Ramos (cell line): ENCODE data around the gene FILIP1.

ENCODE experiments used
- in situ Hi-C: fragments of 300-500 bp; cut with MboI; formaldehyde crosslinking; loops from one replicate; pipeline ENCODE4 v1.14.3; 2022; ENCODE audit warnings: low sequenced_read_pairs; ENCODE audit not compliant: unreplicated experiment

The FILIP1 gene

DNA sequence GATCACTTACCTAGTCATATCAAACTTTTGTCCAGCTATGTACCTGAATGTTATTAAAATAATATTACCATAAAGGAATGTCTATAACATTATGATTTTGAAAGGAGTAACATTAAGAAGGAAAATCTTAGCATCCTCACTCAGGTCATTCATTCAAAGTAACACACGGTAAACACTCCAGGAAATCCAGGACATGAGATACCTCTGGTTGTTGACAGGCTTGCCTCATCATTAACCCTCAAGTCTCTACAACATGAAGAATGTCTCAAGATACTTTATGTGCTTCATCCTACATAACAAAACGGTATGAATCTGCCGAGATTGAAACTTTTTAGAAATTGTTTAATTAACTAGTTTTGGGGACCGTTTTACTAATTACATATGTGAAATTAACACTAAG is 690 bp upstream of the FILIP1 start:
- in situ Hi-C loops: no loop called here

DNA sequence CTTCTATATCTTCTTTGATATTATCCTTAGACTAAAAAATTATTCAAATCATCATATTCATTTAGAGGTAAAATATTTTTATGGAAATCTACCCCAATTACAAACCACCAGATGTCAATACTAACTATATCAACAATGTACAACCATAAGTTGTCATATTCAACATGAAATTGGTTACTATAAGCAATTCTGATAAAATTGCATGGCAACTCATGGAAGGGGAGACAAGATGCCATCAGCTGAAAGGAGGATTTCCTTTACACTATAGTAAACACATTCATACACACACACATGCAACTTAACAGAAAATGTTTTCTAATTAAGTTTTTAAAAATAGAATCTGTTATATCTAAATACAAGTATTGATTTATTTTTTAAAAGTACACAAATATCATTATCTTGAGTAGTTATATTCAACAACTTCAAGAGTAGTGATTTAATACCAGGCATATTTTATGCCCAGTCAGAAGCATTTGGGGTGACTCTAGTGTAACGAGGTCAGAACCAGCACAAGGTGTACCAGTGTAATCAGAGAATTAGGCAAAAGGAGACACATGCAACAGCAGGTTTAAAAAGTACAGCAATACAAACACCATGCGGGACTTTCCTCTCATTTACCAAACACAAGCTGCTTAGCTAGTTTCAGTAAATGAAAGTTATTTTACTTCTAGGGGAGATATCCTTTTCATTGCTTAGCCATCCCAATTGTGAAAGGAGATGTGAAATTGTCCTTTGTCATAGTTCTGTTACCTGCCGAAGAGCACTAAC is 1.0 kb downstream of the FILIP1 start:
- in situ Hi-C loops: no loop called here

DNA sequence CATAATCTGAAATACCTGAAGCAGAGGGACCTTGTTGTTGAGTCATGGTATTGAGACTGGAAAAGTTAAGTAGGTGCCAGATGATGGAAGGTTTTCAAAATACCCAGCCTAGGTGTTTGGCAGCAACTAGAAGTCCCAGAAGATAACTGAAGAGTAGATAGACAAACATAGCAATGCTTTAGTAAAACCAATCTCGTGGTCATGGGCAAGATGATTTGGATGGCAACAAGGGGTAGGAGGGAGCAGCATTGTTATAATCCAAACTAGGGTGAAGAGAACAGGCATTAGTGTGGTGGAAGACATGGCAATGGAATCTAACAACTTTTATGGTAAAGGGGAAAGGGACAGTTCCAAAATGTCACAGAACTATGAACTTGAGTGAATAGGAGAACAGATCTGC is 2.3 kb downstream of the FILIP1 start:
- in situ Hi-C loops: no loop called here

DNA sequence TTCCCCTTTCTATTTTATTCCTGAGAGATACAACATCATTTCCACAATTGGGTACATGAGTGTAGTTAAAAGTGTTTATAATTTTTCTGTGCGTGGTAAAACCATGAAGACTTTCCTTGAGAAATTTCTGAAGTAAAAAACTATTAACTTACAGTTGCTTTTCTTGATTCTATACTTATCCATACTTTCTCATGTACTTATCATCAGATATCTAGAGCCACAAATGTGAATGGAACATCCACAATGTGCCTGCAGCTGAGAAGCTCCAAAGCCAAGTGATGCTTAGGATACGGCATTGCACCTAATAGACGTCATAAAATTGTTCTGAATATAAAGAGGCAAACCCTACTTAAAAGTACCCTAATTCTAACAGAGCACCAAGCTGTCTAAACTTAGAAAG is 2.9 kb downstream of the FILIP1 start:
- in situ Hi-C loops: no loop called here

DNA sequence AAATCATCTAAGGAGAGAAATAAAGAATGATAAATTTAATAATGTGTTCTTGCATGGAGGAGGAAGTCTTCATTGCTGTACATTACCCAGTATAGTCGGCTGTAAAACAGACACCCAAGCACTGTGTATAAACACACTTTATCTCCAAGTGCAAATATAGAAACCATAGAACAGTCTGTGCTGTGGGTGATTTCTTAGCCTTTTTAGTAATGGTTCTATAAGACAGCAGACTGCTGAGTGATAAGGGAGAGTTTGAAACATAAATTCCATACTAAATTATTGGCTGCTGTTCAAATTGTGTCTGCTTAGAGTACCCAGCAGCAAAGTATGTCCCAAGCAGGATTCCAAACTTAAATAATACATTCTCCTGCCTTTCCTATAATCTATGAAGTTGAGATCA is 4.6 kb downstream of the FILIP1 start:
- in situ Hi-C loops: no loop called here

DNA sequence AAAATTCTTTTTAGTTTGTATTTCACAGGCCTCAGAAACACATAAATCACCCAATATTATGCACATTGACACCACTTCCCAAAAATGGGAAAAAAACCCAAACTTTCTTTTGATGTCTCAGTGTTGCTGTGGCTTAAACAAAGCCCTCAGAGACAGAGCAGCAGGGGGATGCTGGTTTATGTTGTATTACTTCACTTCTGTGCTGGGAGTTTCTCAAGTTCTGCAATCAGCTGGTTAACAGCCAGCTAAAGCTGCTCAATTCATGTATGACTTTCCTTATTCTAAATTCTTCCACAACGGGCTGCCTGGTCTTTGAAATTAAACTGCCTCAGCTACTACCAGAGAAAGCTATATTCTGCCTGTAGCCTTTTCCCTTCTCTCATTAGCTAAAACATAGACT is 5.6 kb downstream of the FILIP1 start:
- in situ Hi-C loops: no loop called here

DNA sequence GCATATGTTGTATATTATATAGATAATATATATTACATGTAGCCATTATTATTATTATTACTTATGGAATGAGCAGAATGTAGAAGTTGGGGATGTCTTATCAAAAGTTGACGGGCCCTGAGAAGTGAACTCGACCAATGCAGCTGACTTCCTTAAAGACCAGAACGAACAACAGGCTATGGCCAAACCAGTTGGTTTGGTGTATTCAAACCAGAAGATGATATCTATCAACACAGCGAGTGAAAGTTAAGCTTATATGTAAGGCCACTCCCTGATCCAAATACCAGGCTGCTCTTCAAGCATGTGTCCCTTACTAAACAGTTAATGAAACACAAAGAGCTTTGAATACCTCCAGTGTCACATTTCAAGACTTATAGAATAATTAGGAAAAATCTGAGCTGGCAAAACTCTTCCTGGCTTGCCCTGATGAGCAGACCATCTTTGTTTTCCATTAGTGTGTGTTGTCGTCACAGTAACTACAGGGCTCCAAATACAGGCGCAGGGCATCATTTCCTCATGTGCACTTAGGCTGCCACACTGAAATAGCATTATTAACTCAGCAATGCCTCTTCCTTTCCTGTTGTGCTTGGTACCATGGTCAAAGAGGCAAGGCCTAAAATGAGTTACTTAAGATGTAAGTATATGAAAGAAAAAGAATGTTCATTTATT is 6.6 kb downstream of the FILIP1 start:
- in situ Hi-C loops: no loop called here

DNA sequence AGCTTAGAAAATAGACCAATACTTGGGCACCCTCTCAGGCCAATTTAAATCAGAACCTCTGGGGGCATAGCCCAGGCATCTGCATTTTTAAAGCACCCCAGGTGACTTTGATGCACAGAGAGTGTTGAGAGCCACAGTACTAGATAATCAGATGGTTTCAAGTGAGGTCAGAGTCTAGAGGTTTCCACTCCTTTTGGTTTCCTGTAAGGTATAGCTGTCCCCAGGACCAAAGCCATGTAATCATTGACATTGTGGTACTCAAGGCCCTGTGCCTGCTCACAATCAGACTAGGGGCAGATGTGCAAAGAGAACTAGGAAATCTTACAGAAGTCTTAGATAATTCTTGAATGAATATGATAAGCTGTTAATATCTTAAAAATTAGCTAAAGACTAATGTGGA is 9.1 kb downstream of the FILIP1 start:
- in situ Hi-C loops: no loop called here

DNA sequence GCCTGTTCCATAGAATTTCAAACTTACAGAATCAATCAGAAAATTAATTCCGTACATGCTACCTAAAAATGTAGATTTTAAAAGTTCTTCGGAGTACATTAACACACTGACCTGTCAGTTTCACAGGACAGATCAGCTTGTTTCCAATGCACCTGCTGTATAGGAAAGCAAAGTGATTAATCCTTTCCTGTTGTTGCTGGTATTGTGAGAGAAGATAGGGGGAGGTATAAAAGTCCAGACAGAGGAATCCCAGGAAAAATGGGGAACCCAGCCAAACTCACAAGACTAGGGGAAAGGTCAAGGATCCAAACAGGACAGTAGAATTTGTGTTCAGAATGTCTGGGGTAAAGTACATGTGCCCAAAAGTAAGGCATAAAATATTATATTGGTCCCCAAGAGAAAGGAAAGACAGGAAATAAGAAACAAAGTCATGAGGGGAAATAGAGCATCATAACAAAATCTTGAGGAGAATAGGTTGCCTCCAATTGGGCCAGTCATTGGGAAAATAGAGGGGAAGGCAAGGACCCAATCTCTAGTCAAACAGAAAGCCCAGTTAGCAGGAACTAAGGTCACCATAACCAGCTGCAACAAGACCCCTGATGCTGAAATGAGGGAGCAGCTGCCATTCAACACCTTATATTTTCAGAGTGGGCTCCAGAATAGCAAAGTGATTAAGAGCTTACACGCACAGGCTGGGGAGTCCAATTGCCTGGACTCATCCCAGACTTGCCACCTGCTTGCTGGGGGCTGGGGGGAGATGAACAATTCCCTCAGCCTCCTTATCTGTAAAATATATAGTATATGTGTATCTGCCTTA is 10.3 kb downstream of the FILIP1 start:
- in situ Hi-C loops: no loop called here

DNA sequence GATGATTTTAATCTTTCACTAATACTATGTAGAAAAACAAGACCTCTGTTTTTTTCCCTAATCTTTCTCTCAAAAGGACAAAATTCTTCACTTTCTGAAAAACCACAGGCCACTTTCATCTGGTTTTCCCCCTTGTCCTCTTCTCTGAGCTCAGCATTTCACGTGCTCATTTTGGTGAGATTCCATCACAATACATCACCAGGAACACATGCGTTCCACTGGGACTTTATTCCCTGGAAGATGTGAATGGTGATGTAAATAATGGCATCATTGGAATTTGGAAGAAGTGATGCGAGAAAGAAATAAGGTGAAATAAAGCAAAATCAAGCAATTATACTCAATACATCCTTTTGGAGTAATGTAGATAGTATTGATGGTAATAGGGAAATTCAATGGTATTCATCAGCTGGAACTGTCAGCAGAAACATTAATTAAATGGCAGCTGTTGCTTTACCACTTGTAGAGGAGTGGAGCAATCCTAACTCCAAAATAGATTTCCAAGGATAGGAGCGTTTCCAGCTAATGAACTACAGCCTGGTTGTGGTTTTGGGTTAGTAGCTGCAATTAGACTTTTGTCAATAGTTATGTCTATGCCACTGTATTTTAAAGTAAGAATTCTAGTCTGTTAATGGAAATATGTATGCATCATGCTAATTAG is 11.5 kb downstream of the FILIP1 start:
- in situ Hi-C loops: no loop called here

DNA sequence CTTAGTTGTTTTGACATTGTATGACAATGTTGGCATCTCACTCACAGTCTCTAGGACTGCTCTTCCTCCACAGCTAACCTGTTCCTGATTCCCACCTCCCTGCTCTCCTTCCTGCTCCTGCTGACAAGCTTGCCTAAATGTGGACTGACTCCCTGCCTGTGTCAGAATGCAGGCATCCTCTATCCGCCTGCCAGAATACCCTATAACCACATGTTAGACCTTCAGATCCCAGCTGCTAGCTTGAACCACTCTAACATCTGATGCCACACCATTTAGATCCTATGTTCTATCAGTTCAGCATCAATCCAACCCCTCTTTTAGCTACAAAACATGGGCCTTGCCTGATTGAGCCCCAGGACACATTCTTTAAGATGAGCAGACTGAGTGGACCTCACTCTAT is 12.2 kb downstream of the FILIP1 start:
- in situ Hi-C loops: no loop called here

DNA sequence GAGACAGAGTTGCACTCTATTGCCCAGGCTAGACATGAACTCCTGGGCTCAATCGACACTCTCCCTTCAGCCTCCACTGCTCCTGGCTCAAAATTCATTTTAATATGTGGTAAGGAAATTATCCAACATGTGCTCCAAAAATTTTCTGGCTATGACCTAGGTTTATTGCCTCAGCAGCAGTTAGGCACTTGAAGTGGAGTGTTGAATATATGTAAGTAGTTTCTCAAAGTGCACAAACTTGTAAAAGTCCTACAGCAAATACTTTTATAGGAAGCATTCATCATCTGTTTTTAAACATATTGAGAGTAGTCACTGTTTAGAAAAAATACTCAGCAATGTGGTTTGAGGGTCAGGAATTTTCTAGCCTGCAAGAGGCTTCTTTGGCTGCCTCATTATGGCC is 13.2 kb downstream of the FILIP1 start:
- in situ Hi-C loops: no loop called here

DNA sequence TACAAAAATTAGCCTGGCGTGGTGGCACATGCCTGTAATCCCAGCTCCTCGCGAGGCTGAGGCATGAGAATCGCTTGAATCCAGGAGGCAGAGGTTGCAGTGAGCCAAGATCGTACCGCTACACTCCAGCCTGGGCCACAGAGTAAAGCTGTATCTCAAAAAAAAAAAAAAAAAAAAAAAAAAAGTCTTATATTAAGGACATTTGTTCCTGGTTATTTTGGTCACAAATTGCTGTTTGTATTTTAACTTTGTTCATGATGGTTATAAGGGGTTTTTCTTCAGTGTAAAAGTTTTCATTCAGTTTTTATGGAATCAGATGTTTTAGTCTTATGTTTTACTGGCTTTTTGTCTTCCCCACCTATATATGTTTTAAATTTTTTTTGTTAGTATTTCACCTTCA is 13.9 kb downstream of the FILIP1 start:
- in situ Hi-C loops: no loop called here

DNA sequence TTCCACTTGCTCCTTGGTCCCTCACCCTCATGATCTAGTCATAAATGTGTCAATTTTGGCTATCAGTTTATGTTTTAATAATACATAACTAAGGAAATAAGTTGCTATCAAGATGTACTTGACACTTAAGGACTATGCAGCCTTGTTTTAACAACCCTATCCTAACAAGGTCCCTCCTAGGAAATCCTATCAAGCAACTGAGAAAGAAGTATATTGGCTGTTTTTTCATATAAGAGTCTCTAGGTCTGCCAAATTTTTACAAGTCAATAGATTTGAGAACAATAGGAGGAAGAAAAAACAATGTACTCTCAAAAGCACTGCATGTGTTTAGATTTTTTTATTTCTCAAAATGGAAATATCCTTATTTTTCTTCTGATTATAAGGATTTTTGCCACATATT is 14.7 kb downstream of the FILIP1 start:
- in situ Hi-C loops: no loop called here

DNA sequence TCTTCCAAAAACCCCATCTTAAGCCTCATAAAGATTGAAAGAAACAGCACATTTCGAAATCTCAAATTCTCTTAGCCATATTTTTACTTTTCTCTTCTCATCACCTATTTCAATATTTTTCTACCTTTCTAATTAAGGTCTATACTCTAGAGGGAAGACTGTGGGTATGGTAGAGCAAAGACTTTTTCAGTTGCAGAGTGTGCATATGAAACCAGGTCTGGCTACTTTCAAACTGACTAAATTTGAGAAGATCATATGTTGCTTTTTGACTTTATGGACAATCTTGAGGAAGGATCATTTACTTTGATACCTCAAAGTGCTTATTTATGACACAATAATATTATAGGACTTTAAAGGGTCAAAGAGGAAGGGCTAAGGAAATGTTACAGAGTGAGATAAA is 20.7 kb downstream of the FILIP1 start:
- in situ Hi-C loops: no loop called here

DNA sequence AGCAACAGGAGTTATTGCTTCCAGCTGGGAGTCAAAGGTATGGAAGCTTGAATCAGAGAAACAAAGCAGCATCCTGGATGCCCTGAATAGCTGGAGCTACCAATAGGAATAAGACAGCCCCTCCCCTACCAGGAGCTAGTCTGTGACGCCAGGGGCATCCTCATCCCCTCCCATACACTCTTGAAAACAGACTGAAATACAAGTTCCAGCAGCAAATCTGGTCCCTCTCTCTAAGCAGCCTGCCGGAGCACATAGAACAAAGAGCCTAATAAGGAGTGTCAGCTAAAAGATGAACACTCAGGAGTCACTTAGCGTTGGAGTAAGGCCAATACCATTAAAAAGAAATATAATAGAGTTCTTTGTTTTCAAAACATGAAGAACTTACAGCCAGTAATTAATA is 25.6 kb downstream of the FILIP1 start:
- in situ Hi-C loops: no loop called here

DNA sequence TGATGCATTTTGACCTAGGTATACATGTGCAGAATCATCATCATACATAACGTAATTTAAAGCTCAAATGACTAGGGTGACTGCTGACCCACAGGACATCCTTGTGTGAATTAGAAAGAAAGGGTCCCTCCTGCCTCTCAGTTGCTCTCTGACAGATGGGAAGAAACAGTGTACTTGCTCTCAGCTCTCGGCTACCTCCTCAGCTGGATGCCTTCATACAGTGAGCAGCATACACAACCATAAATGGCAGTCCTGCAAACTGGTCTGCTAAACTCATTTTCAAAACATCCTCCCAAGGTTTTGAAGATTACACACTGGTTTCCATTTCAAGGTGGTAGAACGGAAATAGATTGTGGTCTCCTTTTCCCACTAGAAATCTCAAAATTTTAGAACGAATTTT is 26.3 kb downstream of the FILIP1 start:
- in situ Hi-C loops: no loop called here

DNA sequence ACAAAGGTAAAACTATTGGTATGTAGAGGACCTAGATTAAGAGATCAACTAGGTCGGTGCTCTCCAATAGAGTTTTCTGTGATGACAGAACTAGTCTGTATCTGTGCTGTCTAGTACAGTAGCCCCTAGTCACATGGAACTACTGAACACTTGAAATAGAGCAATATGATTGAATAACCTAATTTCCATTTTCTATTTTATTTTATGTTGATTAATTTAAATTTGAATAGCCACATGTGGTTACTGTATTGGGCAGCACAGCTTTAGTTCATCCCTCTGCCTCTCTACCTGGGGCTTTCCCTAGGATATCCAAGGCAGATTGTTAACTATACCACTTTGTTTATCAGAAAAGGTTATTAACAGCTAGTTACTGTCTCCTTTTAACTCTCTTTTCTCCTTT is 27.0 kb downstream of the FILIP1 start:
- in situ Hi-C loops: no loop called here

DNA sequence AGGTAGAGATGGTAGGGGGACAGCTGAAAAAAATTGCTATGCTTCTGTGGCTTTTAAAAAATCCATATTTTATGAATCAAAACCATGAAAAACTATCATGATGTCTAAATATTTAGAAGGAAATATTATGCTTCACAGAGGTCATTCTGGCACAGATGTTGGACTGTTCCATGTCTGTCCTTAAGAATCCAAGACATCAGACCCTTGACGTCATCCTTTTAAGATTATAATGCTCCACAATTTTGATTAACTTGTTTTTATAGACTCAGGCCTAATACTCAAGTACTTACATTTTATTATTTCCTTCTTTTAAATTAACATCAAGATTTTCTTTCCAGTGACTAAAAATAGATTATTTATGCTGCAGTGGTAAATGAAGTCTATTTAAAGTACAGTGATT is 29.7 kb downstream of the FILIP1 start:
- in situ Hi-C loops: no loop called here

DNA sequence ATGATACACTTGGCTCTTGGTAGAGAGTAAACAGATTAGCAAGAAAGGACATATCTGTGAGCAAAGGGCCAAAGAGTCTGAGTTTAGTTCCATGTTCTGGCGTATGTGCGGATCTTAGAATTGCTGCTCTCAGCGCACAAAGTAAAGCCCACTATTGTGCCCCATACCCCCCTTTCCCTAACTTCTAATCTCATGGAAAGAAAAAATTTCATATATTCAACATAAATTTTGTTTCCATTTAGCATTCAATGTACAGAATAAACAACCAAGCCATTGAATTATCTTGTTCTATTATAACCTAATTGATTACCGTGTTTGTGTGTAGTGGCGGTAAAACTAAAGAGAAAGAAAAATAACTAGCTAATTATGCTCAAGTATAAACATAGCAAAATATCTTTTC is 30.5 kb downstream of the FILIP1 start:
- in situ Hi-C loops: no loop called here

DNA sequence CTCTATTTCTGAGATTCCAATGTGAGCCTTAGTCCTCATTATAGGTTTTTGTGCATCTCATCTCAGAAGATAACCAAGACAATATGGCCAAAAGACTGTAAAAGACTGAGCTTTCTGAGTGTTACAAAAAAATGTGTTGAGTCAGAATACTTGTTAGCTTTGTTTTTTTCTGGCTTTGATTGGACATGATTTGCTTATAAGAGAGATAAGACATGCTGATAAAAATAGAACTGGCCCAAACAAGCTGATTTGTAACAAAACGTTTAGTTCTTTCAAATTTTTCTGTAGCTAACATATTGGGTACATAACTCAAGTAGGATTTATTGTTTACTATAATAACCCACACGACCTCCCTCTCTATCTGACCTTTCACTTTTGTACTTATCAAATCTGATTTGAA is 32.9 kb downstream of the FILIP1 start:
- in situ Hi-C loops: no loop called here
